HepG2 (cell line): ENCODE measurements around the gene SLC13A3. TPM values are rescaled to one million over a fixed set of nuclear protein-coding genes. Genes with fewer than 3 reads are reported as not detected.

Experiments used
- ATF7 ChIP-seq, 2 experiments: fragments of 450-650 bp in 1 of 2; sonication (generic) in 1 of 2; formaldehyde crosslinking in 1 of 2; IDR thresholded peaks; 2 replicates each; pipeline versions ENCODE4 v1.4.0 to v1.6.1; 2016 to 2020; ENCODE audit warnings: antibody characterized with exemption in 1 of 2, mild to moderate bottlenecking in 1 of 2, missing genetic modification reagents in 1 of 2
- HOXA3 ChIP-seq: sonication (generic); formaldehyde crosslinking; IDR thresholded peaks from 2 replicates; pipeline ENCODE4 v1.5.0; 2020; ENCODE audit warnings: missing genetic modification reagents
- KDM4B ChIP-seq: sonication (generic); formaldehyde crosslinking; IDR thresholded peaks from 2 replicates; pipeline ENCODE4 v1.4.0; 2020; ENCODE audit warnings: missing genetic modification reagents
- KLF13 ChIP-seq: sonication (generic); formaldehyde crosslinking; IDR thresholded peaks from 2 replicates; pipeline ENCODE4 v1.4.0; 2020; ENCODE audit warnings: mild to moderate bottlenecking, missing genetic modification reagents
- MTF2 ChIP-seq: sonication (generic); formaldehyde crosslinking; IDR thresholded peaks from 2 replicates; pipeline ENCODE4 v1.5.0; 2020; ENCODE audit warnings: missing genetic modification reagents, borderline replicate concordance
- PRPF4 ChIP-seq: fragments of 200-400 bp; formaldehyde crosslinking; IDR thresholded peaks from 2 replicates; pipeline ENCODE4 v1.6.1; 2016; ENCODE audit warnings: low read length, low read depth; ENCODE audit not compliant: poor library complexity, severe bottlenecking
- RARA ChIP-seq: IDR thresholded peaks from 2 replicates; pipeline ENCODE4 v1.6.1; 2016; ENCODE audit warnings: missing genetic modification reagents, missing compliant biosample characterization
- ZNF350 ChIP-seq: sonication (generic); formaldehyde crosslinking; IDR thresholded peaks from 2 replicates; pipeline ENCODE4 v1.4.0; 2020; ENCODE audit warnings: mild to moderate bottlenecking, low read depth, missing genetic modification reagents, borderline replicate concordance
- ZNF607 ChIP-seq: sonication (generic); formaldehyde crosslinking; IDR thresholded peaks from 2 replicates; pipeline ENCODE4 v1.5.1; 2020; ENCODE audit warnings: missing genetic modification reagents, mild to moderate bottlenecking, borderline replicate concordance
- polyA plus RNA-seq, 8 experiments: library from polyadenylated mRNA; depleted of rRNA in 3 of 8; stranded (reverse) in 7 of 8; unstranded in 1 of 8; fragments of >200 nt; fragmentation: Illumina TruSeq in 4 of 8; extraction: Trizol in 4 of 8; gene quantifications; 2 replicates each; pipeline versions ENCODE4 v1.2.1 to v1.2.3, GENCODE V29; 2011 to 2016; ENCODE audit warnings: low read depth in 4 of 8, missing spikeins in 1 of 8, mixed read lengths in 1 of 8; ENCODE audit not compliant: insufficient read depth in 1 of 8
- total RNA-seq, 5 experiments: library from RNA; depleted of rRNA; stranded (reverse); fragments of >200 nt; fragmentation: Illumina TruSeq; extraction: Trizol; gene quantifications; 2 replicates each; pipeline ENCODE4 v1.2.3, GENCODE V29; 2016; ENCODE audit warnings: low read depth in 1 of 5
- TF ChIP-seq, protein P1 (sequence below), 2 experiments: fragments of 450-650 bp in 1 of 2; sonication (generic) in 1 of 2; formaldehyde crosslinking in 1 of 2; IDR thresholded peaks; 2 replicates each; pipeline versions ENCODE4 v1.6.1 to v1.8.0; 2016 to 2022; ENCODE audit warnings: antibody characterized with exemption in 1 of 2, mild to moderate bottlenecking in 1 of 2, missing genetic modification reagents in 1 of 2
- TF ChIP-seq, protein P2 (sequence below): sonication (generic); formaldehyde crosslinking; IDR thresholded peaks from 2 replicates; pipeline ENCODE4 v1.4.0; 2020; ENCODE audit warnings: missing genetic modification reagents
- TF ChIP-seq, protein P3 (sequence below): sonication (generic); formaldehyde crosslinking; IDR thresholded peaks from 2 replicates; pipeline ENCODE4 v1.4.0; 2020; ENCODE audit warnings: missing genetic modification reagents, mild to moderate bottlenecking, borderline replicate concordance

Gene SLC13A3
- total and polyA plus RNA-seq, 2 of the 13 experiments (the other 11 are each of a cell fraction or from before 2014, with no cell fraction given), result 66.5 to 76.0 TPM

DNA sequence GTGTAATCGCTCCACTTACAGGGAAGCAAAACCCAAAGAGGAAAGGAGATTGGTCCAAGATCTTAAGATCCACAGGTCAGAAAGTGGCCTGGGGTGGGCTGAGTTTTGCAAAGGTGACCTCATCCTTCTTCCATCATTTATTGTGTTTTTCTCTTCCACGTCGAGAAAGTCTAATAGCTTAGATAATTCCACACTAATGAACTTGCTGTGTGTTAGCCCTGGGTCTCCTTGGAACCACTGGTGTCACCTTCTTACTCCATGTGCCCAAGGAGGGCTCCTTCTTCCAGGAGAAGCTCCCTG, 1.7 kb downstream of the SLC13A3 start (continued):
- TF ChIP-seq, protein P1, sequence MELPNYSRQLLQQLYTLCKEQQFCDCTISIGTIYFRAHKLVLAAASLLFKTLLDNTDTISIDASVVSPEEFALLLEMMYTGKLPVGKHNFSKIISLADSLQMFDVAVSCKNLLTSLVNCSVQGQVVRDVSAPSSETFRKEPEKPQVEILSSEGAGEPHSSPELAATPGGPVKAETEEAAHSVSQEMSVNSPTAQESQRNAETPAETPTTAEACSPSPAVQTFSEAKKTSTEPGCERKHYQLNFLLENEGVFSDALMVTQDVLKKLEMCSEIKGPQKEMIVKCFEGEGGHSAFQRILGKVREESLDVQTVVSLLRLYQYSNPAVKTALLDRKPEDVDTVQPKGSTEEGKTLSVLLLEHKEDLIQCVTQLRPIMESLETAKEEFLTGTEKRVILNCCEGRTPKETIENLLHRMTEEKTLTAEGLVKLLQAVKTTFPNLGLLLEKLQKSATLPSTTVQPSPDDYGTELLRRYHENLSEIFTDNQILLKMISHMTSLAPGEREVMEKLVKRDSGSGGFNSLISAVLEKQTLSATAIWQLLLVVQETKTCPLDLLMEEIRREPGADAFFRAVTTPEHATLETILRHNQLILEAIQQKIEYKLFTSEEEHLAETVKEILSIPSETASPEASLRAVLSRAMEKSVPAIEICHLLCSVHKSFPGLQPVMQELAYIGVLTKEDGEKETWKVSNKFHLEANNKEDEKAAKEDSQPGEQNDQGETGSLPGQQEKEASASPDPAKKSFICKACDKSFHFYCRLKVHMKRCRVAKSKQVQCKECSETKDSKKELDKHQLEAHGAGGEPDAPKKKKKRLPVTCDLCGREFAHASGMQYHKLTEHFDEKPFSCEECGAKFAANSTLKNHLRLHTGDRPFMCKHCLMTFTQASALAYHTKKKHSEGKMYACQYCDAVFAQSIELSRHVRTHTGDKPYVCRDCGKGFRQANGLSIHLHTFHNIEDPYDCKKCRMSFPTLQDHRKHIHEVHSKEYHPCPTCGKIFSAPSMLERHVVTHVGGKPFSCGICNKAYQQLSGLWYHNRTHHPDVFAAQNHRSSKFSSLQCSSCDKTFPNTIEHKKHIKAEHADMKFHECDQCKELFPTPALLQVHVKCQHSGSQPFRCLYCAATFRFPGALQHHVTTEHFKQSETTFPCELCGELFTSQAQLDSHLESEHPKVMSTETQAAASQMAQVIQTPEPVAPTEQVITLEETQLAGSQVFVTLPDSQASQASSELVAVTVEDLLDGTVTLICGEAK (IDR thresholded peaks at IDR 0.05), result no peak
- TF ChIP-seq, protein P1 (CRISPR knock-in tag; IDR thresholded peaks at IDR 0.05), result no peak
- TF ChIP-seq, protein P2, sequence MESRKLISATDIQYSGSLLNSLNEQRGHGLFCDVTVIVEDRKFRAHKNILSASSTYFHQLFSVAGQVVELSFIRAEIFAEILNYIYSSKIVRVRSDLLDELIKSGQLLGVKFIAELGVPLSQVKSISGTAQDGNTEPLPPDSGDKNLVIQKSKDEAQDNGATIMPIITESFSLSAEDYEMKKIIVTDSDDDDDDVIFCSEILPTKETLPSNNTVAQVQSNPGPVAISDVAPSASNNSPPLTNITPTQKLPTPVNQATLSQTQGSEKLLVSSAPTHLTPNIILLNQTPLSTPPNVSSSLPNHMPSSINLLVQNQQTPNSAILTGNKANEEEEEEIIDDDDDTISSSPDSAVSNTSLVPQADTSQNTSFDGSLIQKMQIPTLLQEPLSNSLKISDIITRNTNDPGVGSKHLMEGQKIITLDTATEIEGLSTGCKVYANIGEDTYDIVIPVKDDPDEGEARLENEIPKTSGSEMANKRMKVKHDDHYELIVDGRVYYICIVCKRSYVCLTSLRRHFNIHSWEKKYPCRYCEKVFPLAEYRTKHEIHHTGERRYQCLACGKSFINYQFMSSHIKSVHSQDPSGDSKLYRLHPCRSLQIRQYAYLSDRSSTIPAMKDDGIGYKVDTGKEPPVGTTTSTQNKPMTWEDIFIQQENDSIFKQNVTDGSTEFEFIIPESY (CRISPR knock-in tag), result peak; percentile 35; the same call in 1 of the 2 replicates
- TF ChIP-seq ATF7 (IDR thresholded peaks at IDR 0.05), result peak; percentile 65
- TF ChIP-seq ATF7 (CRISPR knock-in tag; IDR thresholded peaks at IDR 0.05), result no peak
- TF ChIP-seq HOXA3 (CRISPR knock-in tag), result no peak
- TF ChIP-seq, protein P3, sequence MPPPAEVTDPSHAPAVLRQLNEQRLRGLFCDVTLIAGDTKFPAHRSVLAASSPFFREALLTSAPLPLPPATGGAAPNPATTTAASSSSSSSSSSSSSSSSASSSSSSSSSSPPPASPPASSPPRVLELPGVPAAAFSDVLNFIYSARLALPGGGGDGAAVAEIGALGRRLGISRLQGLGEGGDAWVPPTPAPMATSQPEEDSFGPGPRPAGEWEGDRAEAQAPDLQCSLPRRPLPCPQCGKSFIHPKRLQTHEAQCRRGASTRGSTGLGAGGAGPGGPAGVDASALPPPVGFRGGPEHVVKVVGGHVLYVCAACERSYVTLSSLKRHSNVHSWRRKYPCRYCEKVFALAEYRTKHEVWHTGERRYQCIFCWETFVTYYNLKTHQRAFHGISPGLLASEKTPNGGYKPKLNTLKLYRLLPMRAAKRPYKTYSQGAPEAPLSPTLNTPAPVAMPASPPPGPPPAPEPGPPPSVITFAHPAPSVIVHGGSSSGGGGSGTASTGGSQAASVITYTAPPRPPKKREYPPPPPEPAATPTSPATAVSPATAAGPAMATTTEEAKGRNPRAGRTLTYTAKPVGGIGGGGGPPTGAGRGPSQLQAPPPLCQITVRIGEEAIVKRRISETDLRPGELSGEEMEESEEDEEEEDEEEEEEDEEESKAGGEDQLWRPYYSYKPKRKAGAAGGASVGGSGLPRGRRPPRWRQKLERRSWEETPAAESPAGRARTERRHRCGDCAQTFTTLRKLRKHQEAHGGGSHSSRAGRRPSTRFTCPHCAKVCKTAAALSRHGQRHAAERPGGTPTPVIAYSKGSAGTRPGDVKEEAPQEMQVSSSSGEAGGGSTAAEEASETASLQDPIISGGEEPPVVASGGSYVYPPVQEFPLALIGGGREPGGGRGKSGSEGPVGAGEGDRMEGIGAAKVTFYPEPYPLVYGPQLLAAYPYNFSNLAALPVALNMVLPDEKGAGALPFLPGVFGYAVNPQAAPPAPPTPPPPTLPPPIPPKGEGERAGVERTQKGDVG (CRISPR knock-in tag), result 0 out of 2 replicates have a peak, but pooled peaks have one; percentile 35
- no peak for TF ChIP-seq KDM4B (CRISPR knock-in tag)
- TF ChIP-seq ZNF350 (CRISPR knock-in tag), result 0 out of 2 replicates have a peak, but pooled peaks have one; percentile 10
- TF ChIP-seq PRPF4, result peak; percentile 56
- TF ChIP-seq ZNF607 (CRISPR knock-in tag), result no peak
- no peak for TF ChIP-seq KLF13 (CRISPR knock-in tag)
- no peak for TF ChIP-seq MTF2 (CRISPR knock-in tag)
- no peak for TF ChIP-seq RARA
